NCI-H2171 (cell line): ENCODE results near the gene KIFC1.
A peak's percentile ranks its signal among the peaks of the same experiment; 100 is the strongest.

Source experiments
- DNase-seq: peaks from one replicate; lab custom pipeline; 2025; lab: John Stamatoyannopoulos, UW

KIFC1 gene

GRCh38 chr6:33441457-33441856 is 49.8 kb downstream of the KIFC1 start:
- DNase-seq = no peak

DNA sequence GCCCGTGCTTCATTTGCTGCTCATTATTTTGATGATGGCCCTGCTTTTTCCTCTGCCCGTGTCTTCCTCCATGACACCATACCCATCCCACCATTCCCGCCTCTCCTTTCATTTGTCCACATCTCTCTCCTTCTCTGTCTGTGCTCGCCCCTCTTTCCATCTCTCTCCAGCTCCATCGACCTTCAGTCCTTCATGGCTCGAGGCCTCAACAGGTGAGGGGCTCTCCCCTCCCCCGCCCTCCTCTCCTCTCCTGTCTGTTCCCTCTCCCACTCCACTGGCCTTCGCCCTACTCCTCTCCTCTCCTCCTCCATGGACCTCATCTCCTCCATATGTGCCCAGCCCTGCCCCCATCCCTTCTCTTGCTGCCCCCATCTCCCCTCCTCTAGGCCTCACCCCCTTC is 50.7 kb downstream of the KIFC1 start:
- no peak for DNase-seq

GRCh38 chr6:33443025-33443424 is 51.4 kb downstream of the KIFC1 start:
- no peak for DNase-seq

DNA sequence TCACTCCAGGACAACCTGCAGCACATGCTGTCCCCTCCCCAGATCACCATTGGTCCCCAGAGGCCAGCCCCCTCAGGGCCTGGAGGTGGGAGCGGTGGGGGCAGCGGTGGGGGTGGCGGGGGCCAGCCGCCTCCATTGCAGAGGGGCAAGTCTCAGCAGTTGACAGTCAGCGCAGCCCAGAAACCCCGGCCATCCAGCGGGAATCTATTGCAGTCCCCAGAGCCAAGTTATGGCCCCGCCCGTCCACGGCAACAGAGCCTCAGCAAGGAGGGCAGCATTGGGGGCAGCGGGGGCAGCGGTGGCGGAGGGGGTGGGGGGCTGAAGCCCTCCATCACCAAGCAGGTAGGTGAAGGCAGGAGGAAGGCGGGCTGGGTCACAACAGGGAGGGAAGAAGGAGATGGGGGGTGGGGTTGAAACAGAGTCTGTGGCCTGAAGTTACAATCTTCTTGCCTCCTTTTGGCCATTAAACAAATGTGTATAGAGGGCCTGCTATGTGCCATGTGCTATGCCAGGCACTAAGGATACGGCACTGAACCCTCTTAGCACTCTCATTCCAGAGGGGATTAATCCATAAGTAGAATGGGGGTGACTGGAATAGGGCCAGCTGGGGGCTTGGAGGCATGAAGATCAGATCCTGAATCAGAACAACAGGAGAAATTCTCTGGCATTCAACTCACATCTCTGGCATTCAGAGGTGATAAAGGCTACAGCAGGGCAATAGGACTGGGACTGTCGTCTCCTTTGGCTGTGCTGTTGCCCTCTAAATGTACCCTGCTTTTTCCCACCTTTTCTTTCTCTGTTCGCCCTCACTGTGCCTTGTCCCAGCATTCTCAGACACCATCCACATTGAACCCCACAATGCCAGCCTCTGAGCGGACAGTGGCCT is 52.2 kb downstream of the KIFC1 start:
- DNase-seq = no peak

- DNase-seq = no peak
These were observed 53.5 kb downstream of the KIFC1 start for GRCh38 chr6:33445119-33445603.

DNA sequence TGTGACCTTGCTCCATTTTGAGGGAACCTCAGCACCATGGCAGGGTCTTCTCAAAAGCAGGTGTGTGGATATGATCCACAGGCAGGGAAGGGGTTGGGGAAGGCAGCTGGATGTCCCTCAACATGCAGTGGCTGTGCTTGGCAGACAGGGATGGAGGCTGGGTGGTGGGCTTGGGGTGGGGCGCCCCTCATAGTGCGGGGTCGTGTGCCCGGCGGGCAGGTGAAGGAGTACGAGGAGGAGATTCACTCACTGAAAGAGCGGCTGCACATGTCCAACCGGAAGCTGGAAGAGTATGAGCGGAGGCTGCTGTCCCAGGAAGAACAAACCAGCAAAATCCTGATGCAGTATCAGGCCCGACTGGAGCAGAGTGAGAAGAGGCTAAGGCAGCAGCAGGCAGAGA is 54.7 kb downstream of the KIFC1 start:
- DNase-seq = no peak

- DNase-seq = no peak
These were observed 58.8 kb downstream of the KIFC1 start for GRCh38 chr6:33450434-33450833.

GRCh38 chr6:33451606-33452005 is 60.0 kb downstream of the KIFC1 start:
- no peak for DNase-seq

- DNase-seq = no peak
These were observed 60.9 kb downstream of the KIFC1 start for GRCh38 chr6:33452496-33452895.

DNA sequence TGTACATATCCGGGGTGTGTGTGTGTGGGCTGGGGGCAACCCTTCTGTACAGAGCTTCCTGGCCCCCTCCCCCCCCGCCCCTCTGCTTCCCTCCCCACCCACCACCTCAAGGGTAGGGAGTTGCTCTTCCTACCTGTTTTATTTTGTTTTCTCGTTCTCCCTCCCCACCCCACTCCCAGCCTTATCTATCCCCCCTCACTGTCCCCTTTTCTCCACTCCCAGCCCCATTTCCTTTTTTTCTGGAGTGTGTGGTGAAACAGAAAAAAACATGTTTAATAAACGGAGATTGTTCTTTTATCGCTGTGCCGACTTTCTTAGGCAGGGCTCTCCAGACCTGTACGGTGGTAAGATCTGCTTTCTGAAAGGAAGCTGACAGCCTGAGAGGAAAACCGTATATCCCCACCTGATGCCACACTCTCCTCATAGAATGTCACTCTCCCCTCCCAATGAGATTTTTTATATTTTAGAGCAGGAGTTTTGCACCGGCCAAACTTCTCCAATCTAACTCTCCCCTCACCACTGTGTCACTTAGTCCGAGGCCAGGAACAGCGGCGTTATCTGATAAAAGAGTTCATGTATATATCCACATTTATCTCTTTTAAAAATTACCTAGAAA is 61.9 kb downstream of the KIFC1 start:
- DNase-seq = no peak

DNA sequence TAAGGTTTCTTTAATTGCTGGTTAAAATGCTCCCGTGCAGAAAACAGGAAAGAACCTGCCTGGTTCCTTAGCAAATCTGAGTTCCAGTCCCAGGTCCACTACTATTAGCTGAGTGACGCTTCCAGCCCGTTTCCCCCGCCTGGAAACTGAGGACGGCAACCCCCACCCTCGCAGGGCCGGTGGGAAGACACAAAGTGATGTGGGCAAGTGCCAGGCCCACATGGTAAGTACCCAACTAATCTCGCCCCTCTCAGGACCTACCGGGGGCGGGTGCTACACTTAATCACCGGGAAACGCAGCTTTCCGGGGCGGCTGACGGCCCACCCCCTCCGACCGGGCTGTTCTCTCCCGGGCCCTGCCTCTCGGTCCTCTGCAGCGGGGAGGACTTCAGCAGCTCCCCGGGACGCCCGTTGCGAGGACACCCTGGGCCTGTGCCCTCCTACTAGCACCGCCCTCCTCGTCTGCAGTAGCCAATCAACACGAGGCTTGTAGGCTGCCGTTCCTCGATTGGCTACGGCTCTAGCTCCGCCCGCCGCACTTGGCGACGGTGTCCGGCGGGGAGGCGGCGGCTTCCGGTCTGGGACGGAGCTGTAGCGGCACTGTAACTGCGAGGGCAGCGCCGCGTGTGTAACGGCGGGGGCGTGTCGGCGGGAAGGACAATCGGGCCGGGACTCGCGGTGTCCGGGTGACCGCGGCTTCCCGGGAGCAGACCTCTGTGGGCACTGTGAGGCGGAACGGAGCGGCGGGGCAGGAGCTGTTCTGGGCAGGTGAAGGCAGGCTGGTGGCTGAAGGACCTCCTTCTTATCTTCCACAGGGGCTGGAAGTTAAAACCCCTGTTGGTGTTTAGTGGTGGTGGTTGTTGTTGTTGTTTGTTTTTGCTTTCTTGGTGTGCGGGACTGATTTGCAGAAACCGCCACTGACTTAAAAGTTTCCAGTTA is 62.7 kb downstream of the KIFC1 start, which contains the start of gene ZBTB9:
Gene ZBTB9, plus strand, starts transcription at position 568 of the 938 bp plus-strand sequence. CDS start 525 bp downstream, outside the sequence.
- DNase-seq = peak; percentile 93

- no peak for DNase-seq
These were observed 63.4 kb downstream of the KIFC1 start for GRCh38 chr6:33455051-33455450.

GRCh38 chr6:33456156-33456555 is 64.5 kb downstream of the KIFC1 start:
- DNase-seq = no peak

GRCh38 chr6:33458676-33459075 is 67.1 kb downstream of the KIFC1 start:
- DNase-seq = no peak

DNA sequence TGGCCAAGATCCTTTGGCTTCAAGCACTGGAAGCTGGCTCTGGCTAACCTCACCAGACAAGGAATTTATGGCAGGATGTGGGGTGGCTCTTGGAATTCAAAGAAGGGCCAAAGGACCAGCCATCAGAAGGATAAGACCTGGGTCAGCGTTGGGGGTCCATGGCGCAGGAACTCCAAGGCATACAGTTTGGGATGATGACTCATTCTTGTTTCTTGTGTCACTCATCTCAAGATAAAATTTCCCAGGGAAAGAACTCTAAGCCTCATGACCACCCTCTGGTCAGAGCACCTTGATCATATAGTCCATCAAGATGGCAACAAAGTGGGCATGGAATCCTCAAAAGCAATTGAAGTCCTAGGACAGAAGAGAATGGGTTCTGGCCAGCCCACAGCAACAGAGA is 67.6 kb downstream of the KIFC1 start:
- DNase-seq = no peak
